ENCODE data around the gene FAM240B. TPM values are rescaled to one million over a fixed set of nuclear protein-coding genes. Genes with fewer than 3 reads are reported as not detected.
A peak's percentile ranks its signal among the peaks of the same experiment; 100 is the strongest.

Gene FAM240B
- total RNA-seq, 2 donors from 2014 or later = not detected

GRCh38 chr9:38673399-38674193 lies 46.3 kb downstream of the FAM240B start:
- Mint-ChIP-seq H3K27ac (no peak overlapping the region), H3K27me3 (ENCODE audit: insufficient read depth) (peaks cover 5% of the 10 kb centered on the region), H3K4me1 (peaks cover 18% of the 10 kb centered on the region), H3K36me3 (ENCODE audit: low read depth) (no peaks in the 10 kb centered on the region), H3K9me3 (no peaks in the 10 kb centered on the region), H3K4me3 (no peak overlapping the region)
- H3K4me3 ChIP-seq (ENCODE audit: low read length) = no peak overlapping the region
- H3K9ac ChIP-seq (ENCODE audit: extremely low read depth, low read length, poor library complexity, severe bottlenecking) = no peak overlapping the region
- DNase-seq = no peak
- no peak for TF ChIP-seq CTCF (conservative IDR thresholded peaks at IDR 0.05)
- no peaks in the 10 kb centered on the region for H3K36me3 ChIP-seq (ENCODE audit: control insufficient read depth, insufficient read depth, low read length)
- H3K27me3 ChIP-seq (ENCODE audit: control insufficient read depth, insufficient read depth, low read length, poor library complexity, severe bottlenecking) = no peaks in the 10 kb centered on the region
- no peaks in the 10 kb centered on the region for H3K9me3 ChIP-seq (ENCODE audit: control insufficient read depth, low read length)
- 94 to 95% methylated on average over 15 to 19 of the region's 19 CpGs for WGBS, 2 experiments (ENCODE audit: insufficient coverage in 1 of 2, insufficient read length in 1 of 2)
- H3K4me1 ChIP-seq (ENCODE audit: control insufficient read depth, insufficient read depth, low read length) = no peaks in the 10 kb centered on the region
- H3K27ac ChIP-seq (ENCODE audit: low read depth, low read length) = no peak overlapping the region

- Mint-ChIP-seq H3K27me3 (ENCODE audit: insufficient read depth) (peaks cover 5% of the 10 kb centered on the region), H3K36me3 (ENCODE audit: low read depth) (no peaks in the 10 kb centered on the region), H3K4me3 (peak overlapping the region; percentile 44), H3K27ac (no peak overlapping the region), H3K9me3 (peaks cover 1% of the 10 kb centered on the region), H3K4me1 (peaks cover 10% of the 10 kb centered on the region)
- DNase-seq = peak; percentile 55
- Histone ChIP-seq H3K9me3 (ENCODE audit: control insufficient read depth, low read length) (no peaks in the 10 kb centered on the region), H3K4me1 (ENCODE audit: control insufficient read depth, insufficient read depth, low read length) (no peaks in the 10 kb centered on the region), H3K4me3 (ENCODE audit: low read length) (no peak overlapping the region), H3K36me3 (ENCODE audit: control insufficient read depth, insufficient read depth, low read length) (no peaks in the 10 kb centered on the region), H3K27me3 (ENCODE audit: control insufficient read depth, insufficient read depth, low read length, poor library complexity, severe bottlenecking) (no peaks in the 10 kb centered on the region), H3K27ac (ENCODE audit: low read depth, low read length) (no peak overlapping the region), H3K9ac (ENCODE audit: extremely low read depth, low read length, poor library complexity, severe bottlenecking) (no peak overlapping the region)
- no peak for TF ChIP-seq CTCF (conservative IDR thresholded peaks at IDR 0.05)
- WGBS, 2 experiments (ENCODE audit: insufficient coverage in 1 of 2, insufficient read length in 1 of 2) = 86 to 92% methylated on average over 4 to 5 of the region's 5 CpGs
These were observed 48.2 kb downstream of the FAM240B start for GRCh38 chr9:38671748-38672147.

- no peak overlapping the region for H3K27ac Mint-ChIP-seq
These were observed 48.6 kb downstream of the FAM240B start for GRCh38 chr9:38671372-38671731.

More at GRCh38 chr9:38671372-38671731, 48.6 kb downstream of the FAM240B start:
- Mint-ChIP-seq H3K27me3 (ENCODE audit: insufficient read depth) (peaks cover 5% of the 10 kb centered on the region), H3K4me1 (peaks cover 10% of the 10 kb centered on the region), H3K9me3 (peaks cover 1% of the 10 kb centered on the region), H3K36me3 (ENCODE audit: low read depth) (no peaks in the 10 kb centered on the region), H3K4me3 (no peak overlapping the region)
- 67 to 97% methylated on average over 3 to 4 of the region's 4 CpGs for WGBS, 2 experiments (ENCODE audit: insufficient coverage in 1 of 2, insufficient read length in 1 of 2)
- H3K36me3 ChIP-seq (ENCODE audit: control insufficient read depth, insufficient read depth, low read length) = no peaks in the 10 kb centered on the region
- TF ChIP-seq CTCF (conservative IDR thresholded peaks at IDR 0.05) = no peak
- no peaks in the 10 kb centered on the region for H3K4me1 ChIP-seq (ENCODE audit: control insufficient read depth, insufficient read depth, low read length)
- H3K27me3 ChIP-seq (ENCODE audit: control insufficient read depth, insufficient read depth, low read length, poor library complexity, severe bottlenecking) = no peaks in the 10 kb centered on the region
- no peak overlapping the region for H3K9ac ChIP-seq (ENCODE audit: extremely low read depth, low read length, poor library complexity, severe bottlenecking)
- no peak overlapping the region for H3K4me3 ChIP-seq (ENCODE audit: low read length)
- DNase-seq = no peak
- no peaks in the 10 kb centered on the region for H3K9me3 ChIP-seq (ENCODE audit: control insufficient read depth, low read length)
- H3K27ac ChIP-seq (ENCODE audit: low read depth, low read length) = no peak overlapping the region
